GM12878 (cell line): ENCODE measurements around the gene TSNAX. TPM values are rescaled to one million over a fixed set of nuclear protein-coding genes. Genes with fewer than 3 reads are reported as not detected.

Source experiments
- ATAC-seq: fragments of 200-7000 bp; cut with Tn5 transposase; 3 replicates; pipeline ENCODE4 v1.9.1; 2020; ENCODE audit warnings: mild to moderate bottlenecking, moderate library complexity
- BruUV-seq: library from RNA; stranded (reverse); fragments of 400-500 nt; replicated peaks from 2 replicates; lab custom pipeline; 2021; lab: Mats Ljungman, UMichigan
- CTCF ChIA-PET: fragments of 300-600 bp; sonication (Branson Sonifier 250); formaldehyde crosslinking; extraction: SDS; loops from one replicate; lab custom pipeline; 2021; ENCODE audit warnings: inconsistent platforms; lab: Yijun Ruan, JAX
- POLR2A ChIA-PET: fragments of 350-600 bp; formaldehyde crosslinking; extraction: SDS; loops from one replicate; lab custom pipeline; 2021; ENCODE audit warnings: inconsistent platforms; lab: Charles Lee
- RAD21 ChIA-PET: fragments of 300-600 bp; sonication (Branson Sonifier 250); formaldehyde crosslinking; loops from one replicate; lab custom pipeline; 2023; ENCODE audit warnings: antibody characterized with exemption; ENCODE audit not compliant: unreplicated experiment; lab: Charles Lee
- SMC1A ChIA-PET: fragments of 300-600 bp; sonication (Branson Sonifier 250); formaldehyde crosslinking; loops from one replicate; lab custom pipeline; 2023; ENCODE audit not compliant: unreplicated experiment, uncharacterized antibody; lab: Charles Lee
- DNase-seq: peaks from one replicate; pipeline ENCODE4 v3.0.0-alpha.2; 2011; ENCODE audit warnings: low read depth, low spot score
- FAIRE-seq: peaks from 3 replicates; lab custom pipeline; 2011; peaks lifted over from hg19 to GRCh38; lab: Jason Lieb, UNC
- H2AFZ ChIP-seq: 2 replicates; pipeline ENCODE4 v1.6.0; 2011; ENCODE audit warnings: low read depth, low read length, control low read depth; ENCODE audit not compliant: control insufficient read depth
- H3K27ac ChIP-seq: 2 replicates; pipeline ENCODE4 v1.5.1; 2011; ENCODE audit warnings: control low read depth; ENCODE audit not compliant: control insufficient read depth, insufficient read depth
- H3K27me3 ChIP-seq, 2 experiments: replicated peaks in 1 of 2; 2 replicates each; pipeline versions ENCODE4 v1.6.0 to v1.6.1; 2011; ENCODE audit warnings: low read length in 1 of 2; ENCODE audit not compliant: control insufficient read depth in 2 of 2, insufficient read depth in 2 of 2
- H3K36me3 ChIP-seq, 2 experiments: 2 replicates each; pipeline ENCODE4 v1.5.1; 2011; ENCODE audit warnings: low read length in 1 of 2; ENCODE audit not compliant: control insufficient read depth in 2 of 2, insufficient read depth in 2 of 2
- H3K4me1 ChIP-seq: 2 replicates; pipeline ENCODE4 v1.6.1; 2011; ENCODE audit warnings: mild to moderate bottlenecking, low read length, moderate library complexity, mixed read lengths; ENCODE audit not compliant: control insufficient read depth, insufficient read depth
- H3K4me2 ChIP-seq: 2 replicates; pipeline ENCODE4 v1.6.0; 2011; ENCODE audit warnings: control low read depth; ENCODE audit not compliant: control insufficient read depth, insufficient read depth
- H3K4me3 ChIP-seq: fragments of 200-600 bp; sonication (generic); 2 replicates; pipeline ENCODE4 v1.5.1; 2016
- H3K79me2 ChIP-seq: 2 replicates; pipeline ENCODE4 v1.6.0; 2011; ENCODE audit warnings: low read length; ENCODE audit not compliant: control insufficient read depth, insufficient read depth
- H3K9ac ChIP-seq: 2 replicates; pipeline ENCODE4 v1.8.0; 2011; ENCODE audit warnings: low read length, control low read depth, mixed read lengths; ENCODE audit not compliant: control insufficient read depth, insufficient read depth
- H3K9me3 ChIP-seq: replicated peaks from 3 replicates; pipeline ENCODE4 v1.5.1; 2011; ENCODE audit warnings: mild to moderate bottlenecking, low read length; ENCODE audit not compliant: control insufficient read depth, insufficient read depth
- H4K20me1 ChIP-seq: 2 replicates; pipeline ENCODE4 v1.6.0; 2011; ENCODE audit not compliant: control insufficient read depth, insufficient read depth
- BCLAF1 ChIP-seq: fragments of 450-650 bp; IDR thresholded peaks from 2 replicates; pipeline ENCODE4 v1.6.1; 2017; ENCODE audit warnings: antibody characterized with exemption, mild to moderate bottlenecking, moderate library complexity
- BMI1 ChIP-seq: fragments of 450-650 bp; IDR thresholded peaks from 2 replicates; pipeline ENCODE4 v1.6.1; 2016; ENCODE audit warnings: mild to moderate bottlenecking, moderate library complexity, borderline replicate concordance
- BRCA1 ChIP-seq: IDR thresholded peaks from 2 replicates; pipeline ENCODE4 v1.6.1; 2011; ENCODE audit warnings: low read depth, low read length, improper control_type of control experiment
- IRF5 ChIP-seq: fragments of 450-650 bp; IDR thresholded peaks from 2 replicates; pipeline ENCODE4 v1.6.1; 2017; ENCODE audit warnings: borderline replicate concordance
- PKNOX1 ChIP-seq: fragments of 450-650 bp; IDR thresholded peaks from 2 replicates; pipeline ENCODE4 v1.6.1; 2016; ENCODE audit warnings: mild to moderate bottlenecking
- WGBS: methylation state at CpG from one replicate; pipeline ENCODE4 v1.1.6; 2016; ENCODE audit warnings: low lambda C conversion rate; ENCODE audit not compliant: insufficient replicate concordance, insufficient coverage; ENCODE audit errors: missing lambda C conversion rate; 5-methylcytosine and 5-hydroxymethylcytosine counted together
- in situ Hi-C: fragments of 300-500 bp; cut with MboI; formaldehyde crosslinking; loops from 9 replicates; pipeline ENCODE4 v1.14.3; 2018; ENCODE audit warnings: mixed read lengths
- intact Hi-C: fragments of 100-400 bp; cut with micrococcal nuclease; formaldehyde crosslinking; loops from one replicate; pipeline ENCODE4 v1.14.2; 2022; ENCODE audit not compliant: unreplicated experiment
- polyA plus RNA-seq, 11 experiments: library from polyadenylated mRNA; depleted of rRNA in 4 of 11; unstranded in 6 of 11; stranded (reverse) in 5 of 11; fragments of >200 nt; fragmentation: Nextera tagmentation in 4 of 11; fragmentation: Illumina TruSeq in 1 of 11; extraction: Ambion mirVana in 4 of 11; extraction: Trizol in 1 of 11; gene quantifications; 1 replicate in 1 of 11; 2 replicates in 10 of 11; pipeline versions ENCODE4 v1.2.1 to v1.2.3, GENCODE V29; 2011 to 2016; ENCODE audit warnings: inconsistent platforms in 2 of 11, missing spikeins in 2 of 11, low read depth in 1 of 11
- total RNA-seq, 4 experiments: library from RNA; depleted of rRNA in 3 of 4; stranded (reverse); fragments of >200 nt in 3 of 4; fragmentation: Illumina TruSeq in 1 of 4; extraction: Trizol in 1 of 4; gene quantifications; 2 replicates each; pipeline versions ENCODE4 v1.2.1 to v1.2.3, GENCODE V29; 2013 to 2021

TSNAX gene
- total and polyA plus RNA-seq, 10 of the 15 experiments (the other 5 are each of a cell fraction or from before 2014, with no cell fraction given): 24.8 to 49.7 (median 35.6) TPM

- no peak overlapping the region for H3K27ac ChIP-seq
- ATAC-seq (no peak), DNase-seq (no peak), FAIRE-seq (no peak)
- no peaks in the 10 kb centered on the region for H3K9me3 ChIP-seq
- RAD21 ChIA-PET: no interaction called here
- no peak overlapping the region for H2AFZ ChIP-seq
- no TSS peak for BruUV-seq
- no peaks in the 10 kb centered on the region for H3K4me1 ChIP-seq
- intact Hi-C loops (no loop called here), in situ Hi-C loops (no loop called here)
- no peak overlapping the region for H3K4me3 ChIP-seq
- no peaks in the 10 kb centered on the region for H3K79me2 ChIP-seq
- no peaks in the 10 kb centered on the region for H3K27me3 ChIP-seq
- CTCF ChIA-PET: interaction anchor here (0.6 to 1.8 kb wide), 3 partner anchors 25 to 218 kb away, joined by 3 to 6 read pairs (median 4); no protein-coding TSS in a partner anchor
- SMC1A ChIA-PET: no interaction called here
- POLR2A ChIA-PET: no interaction called here
- H4K20me1 ChIP-seq: no peaks in the 10 kb centered on the region
- no peak overlapping the region for H3K4me2 ChIP-seq
- H3K36me3 ChIP-seq: no peaks in the 10 kb centered on the region
- H3K9ac ChIP-seq: no peak overlapping the region
- WGBS: 100% methylated on average over 1 of the region's 1 CpG
- no peak for TF ChIP-seq IRF5
- no peak for TF ChIP-seq BMI1
- no peak for TF ChIP-seq BCLAF1
- no peak for TF ChIP-seq PKNOX1
- no peak for TF ChIP-seq BRCA1
These were observed 52.4 kb downstream of the TSNAX start for GRCh38 chr1:231580874-231581273.
